HG03342 (cell line): ENCODE results near the gene BAG1.

Source experiments
- ATAC-seq: cut with Tn5 transposase; IDR thresholded peaks from one replicate; pipeline ENCODE4 v1.9.1; 2021; ENCODE audit warnings: mild to moderate bottlenecking, moderate library complexity; ENCODE audit not compliant: unreplicated experiment

Gene BAG1

DNA sequence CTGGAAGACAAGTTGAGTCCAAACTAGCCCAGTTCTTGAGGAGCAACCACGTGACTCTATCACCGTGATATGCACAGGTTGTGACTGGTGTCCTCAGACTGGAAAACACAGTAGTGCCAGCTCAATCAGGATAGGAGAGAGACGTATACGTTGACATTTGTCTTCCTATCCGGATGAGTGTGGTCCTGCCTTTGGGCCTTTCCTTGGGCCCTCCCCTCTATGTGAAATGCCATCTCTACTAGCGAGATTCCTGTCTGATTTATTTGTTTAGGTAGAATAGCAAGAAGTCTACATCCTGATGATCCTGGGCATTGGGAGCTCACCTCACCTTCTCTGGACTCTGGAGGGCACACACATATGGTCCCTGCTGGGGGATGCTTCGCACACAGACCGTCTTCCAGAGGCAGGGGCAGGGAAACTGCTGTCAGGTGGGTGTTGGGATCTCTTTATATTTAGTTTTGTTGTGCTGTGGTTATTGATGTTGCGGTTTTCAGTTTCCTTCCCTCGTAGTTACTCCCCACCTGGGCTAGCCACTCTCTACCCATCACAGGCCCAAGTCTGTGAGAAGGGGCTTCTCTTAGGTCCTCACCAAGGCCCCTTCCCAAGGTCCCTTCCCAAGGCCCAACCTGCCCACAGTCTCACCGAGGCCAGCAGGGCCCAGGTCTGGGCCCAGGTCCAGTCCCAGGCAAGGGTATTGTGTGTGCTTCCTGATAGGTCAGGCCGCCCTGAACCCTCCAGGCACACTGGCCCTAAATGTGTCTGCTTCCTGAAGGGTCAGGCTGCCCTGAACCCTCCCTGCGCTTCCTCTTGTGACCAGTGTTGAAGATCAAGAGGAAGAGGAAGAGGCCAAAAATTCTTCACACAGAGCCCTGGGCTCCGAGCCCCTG, 43.6 kb downstream of the BAG1 start:
- ATAC-seq = no peak

DNA sequence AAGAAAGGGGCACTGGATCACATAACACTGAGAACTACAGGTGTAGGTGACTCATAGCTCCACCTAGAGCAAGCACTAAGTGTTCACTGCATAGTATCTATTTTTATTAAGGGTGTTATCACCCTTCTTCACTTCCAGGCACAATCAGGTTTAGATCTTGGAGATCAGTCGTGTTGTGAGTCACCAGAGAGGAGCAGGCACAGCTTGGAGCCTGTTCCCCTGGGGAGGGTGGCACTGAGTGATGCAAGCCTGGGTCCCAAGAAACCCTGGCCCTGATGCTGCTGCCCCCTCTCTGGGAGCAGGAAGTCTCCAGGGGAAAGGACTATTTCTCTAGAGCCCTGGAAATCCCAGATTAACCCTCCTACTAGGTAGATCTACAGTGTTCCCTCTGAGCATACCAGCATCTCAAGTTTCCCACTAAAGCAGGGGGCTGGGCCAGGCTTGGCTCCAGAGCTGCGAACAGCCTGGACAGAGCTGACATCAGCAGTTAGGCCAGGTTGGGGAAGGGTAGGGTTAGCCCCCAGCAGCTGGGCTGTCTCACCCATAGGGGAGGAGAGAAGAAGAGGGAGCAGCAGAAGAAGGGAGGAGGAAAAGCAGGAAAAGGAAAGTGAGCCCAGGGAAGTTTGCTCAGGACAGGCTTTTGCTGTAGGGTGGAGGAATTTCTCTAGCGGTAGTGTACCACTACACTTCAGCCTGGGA, 52.7 kb downstream of the BAG1 start:
- no peak for ATAC-seq

DNA sequence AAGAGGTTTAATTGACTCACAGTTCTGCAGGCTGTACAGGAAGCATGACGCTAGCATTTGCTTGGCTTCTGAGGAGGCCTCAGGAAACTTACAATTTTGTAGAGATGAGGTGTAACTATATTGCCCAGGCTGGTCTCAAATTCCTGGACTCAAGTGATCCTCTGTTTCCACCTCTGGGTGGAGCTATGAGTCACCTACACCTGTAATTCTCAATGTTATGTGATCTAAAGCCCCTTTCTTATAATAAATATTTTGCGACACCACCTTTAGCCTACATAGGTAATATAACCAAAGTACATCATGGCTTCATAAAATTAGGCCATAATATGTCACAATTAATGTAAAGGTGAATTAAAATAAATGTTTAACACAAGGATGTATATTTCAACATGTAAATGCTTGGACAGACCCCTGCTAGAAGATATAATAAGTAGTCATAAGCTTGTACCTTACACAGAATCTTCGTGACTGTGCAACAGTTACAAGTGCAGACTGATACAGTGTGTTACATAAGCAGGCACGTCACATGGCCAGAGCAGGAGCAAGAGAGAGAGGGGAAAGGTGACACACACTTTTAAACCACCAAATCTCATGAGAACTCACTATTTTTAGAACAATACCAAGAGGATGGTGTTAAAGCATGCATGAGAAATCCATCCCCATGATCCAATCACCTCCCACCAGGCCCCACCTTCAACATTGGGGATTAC, 54.3 kb downstream of the BAG1 start:
- no peak for ATAC-seq

DNA sequence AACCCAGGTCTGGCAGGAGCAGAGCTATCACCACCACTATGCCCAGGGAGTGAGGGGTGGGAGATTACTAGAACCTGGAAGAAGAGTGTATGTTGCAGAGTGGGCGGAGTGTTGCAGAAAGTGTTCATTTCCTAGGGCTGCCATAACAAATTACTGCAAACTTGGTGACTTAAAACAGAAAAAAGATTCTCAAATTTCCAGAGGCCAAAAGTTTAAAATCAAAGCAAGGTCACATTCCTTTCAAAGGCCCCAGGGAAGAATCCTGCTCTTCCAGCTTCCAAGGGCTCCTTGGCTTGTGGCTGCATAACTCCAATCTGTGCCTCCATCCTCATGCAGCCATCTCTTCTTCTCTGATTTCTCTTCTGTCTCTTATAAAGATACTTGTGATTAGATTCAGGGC, 55.1 kb downstream of the BAG1 start:
- no peak for ATAC-seq

DNA sequence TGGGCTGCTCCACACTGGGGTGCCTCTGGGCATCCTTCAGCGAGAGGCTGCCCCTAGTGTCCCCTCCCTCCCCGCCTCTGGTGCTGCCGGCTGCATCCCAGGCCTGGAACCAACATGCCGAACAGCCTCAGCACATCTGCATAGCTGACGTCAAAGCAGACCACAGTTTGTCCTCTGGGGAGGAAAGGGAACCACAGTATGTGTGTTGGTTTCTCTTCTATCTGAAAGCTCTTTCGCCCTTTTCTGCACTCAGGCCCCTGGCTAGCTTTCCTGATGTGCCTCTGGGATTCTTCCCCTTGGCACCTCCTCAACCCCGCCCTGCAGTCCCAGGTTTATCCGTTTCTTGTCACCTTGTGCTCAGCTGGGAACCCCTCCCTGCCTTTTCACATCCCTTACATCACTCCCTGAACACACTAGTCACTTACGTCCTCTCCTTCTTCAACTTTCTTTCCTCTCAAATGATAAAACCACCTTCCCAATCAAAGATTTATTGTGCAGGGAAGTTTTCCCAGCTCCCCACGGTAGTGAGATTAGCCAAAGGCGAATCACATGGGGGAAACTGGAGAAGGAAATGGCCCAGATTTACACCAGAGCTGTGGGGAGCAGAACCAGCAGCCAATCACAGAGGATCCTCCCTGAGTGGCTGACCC, 61.8 kb downstream of the BAG1 start:
- ATAC-seq = peak; percentile 100
